ENCODE results near the gene ACVR1.

Gene ACVR1

DNA sequence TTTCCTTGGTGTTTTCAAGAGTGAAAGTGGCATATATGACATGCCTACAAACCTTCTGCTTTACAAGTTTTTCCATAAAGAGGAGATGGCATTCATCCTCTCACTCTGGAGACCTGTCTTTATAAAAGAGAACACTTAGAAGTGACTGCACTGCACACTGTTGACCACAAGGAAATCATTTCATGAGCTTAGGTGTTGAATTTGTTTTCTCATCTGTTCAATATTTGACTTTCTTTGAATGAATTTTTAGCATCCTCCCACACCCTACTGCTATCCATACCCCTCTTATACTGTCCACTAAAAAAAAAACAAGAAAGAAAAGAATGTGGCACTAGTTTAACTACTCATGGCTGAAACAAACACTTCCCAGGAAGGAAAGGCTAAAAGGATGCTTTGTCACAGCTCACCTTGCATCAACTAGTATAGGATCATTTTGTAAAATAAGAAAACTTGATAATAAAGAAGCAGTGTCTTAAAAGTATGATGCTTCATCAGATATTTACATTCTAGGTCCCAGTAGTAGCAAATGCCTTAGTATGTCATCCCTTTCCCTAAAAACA, 83.0 kb downstream of the ACVR1 start:
- in situ Hi-C loops (cut with MboI; ENCODE audit: low sequenced_read_pairs): no loop called here

DNA sequence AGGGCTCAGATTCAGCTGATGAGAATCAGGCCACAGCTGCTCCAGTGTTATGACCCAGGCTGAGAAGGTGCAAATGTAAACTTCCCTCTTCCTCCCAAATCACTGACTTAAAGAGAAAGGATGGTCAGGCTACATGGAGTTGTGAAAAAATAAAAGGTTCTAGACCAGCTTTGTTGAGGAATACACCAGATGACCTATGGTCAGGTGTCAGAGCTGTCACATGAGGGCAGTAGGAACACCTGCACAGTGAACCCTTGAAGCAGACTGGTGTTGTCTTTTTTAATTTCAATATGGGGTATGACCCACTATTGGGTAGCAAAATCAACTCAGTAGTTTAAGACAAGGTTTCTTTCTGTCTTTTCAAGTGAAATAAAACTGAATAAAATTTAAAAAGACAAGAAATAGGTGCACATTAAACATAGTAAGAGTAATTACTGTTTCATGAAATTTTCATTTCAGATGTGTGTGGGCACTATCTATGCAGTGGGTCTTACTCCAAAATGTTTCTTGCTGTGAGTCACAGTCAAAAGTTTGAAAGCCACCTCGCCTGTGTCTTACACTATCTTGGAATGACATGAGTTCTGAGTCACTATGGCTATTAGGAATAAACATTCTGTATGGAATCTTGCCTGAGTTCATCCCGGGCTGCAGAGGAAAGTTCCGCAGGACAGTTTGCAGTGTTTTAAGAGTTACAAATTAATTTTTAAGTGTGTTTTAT, 83.6 kb downstream of the ACVR1 start:
- in situ Hi-C loops (cut with MboI; ENCODE audit: low sequenced_read_pairs): no loop called here

DNA sequence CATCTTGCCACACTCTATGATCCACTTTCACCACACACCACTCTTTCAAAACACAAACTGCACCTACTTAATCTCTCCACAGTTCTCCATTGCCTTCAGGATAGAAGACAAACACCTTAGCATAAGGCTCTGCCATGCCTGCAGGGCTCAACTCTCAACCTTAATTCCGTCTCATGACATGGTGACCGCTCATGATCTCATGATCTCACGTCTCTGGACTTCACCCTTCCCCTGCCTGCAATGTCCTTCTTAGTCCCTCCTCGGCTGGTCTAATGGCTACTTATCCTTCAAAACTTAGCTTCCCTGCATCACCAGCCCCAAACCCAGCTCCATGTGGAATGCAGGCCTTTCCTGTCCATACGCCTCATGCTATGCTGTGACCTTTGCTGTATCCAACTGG, 85.3 kb downstream of the ACVR1 start:
- in situ Hi-C loops (cut with MboI; ENCODE audit: low sequenced_read_pairs): no loop called here

DNA sequence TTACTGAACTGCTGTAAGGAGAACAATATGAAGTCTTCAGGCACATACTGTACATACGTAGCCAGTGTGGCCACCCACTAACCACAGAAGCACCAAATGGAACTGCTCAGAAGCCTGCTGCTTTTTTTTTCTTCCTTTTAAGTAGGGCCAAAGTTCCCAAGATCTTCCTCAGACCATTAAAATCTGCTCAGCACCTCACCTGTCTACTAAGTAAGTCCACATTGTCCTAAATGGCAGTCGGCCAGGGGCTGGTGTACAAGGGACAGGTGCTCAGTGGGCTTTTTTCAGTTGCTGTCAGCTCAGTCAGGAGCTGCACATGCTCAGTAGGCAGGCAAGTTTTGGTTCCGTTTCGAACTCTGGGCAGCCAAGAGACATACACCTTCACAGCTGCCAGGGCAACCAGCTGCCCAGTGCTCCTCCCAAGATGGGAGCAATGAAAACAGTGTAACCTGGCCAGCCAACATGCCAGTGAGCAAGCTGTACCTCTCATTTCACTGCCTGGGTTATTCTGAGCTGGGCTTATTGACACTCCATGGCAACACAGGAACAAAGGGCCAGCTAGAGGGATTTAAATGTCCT, 86.1 kb downstream of the ACVR1 start:
- in situ Hi-C loops (cut with MboI; ENCODE audit: low sequenced_read_pairs): no loop called here

DNA sequence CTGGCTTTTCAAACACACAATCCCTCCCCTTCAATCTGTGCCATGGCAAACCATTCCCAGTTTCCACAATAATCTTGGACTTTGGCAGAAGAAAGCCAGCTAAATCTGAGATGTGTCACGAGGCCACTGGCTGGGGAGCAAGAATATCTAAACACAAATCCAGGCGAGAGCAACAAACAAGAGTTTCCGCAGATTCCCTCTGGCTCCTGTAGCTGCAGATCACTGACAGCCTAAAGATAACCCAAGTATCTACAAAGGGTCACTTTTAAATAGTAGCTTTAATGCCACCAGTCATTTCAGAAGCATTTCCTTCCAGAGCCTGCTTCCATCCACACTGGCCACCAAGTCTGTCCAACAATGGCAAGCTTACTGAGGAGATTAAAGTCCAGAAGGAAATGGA, 86.9 kb downstream of the ACVR1 start:
- in situ Hi-C loops (cut with MboI; ENCODE audit: low sequenced_read_pairs): no loop called here

DNA sequence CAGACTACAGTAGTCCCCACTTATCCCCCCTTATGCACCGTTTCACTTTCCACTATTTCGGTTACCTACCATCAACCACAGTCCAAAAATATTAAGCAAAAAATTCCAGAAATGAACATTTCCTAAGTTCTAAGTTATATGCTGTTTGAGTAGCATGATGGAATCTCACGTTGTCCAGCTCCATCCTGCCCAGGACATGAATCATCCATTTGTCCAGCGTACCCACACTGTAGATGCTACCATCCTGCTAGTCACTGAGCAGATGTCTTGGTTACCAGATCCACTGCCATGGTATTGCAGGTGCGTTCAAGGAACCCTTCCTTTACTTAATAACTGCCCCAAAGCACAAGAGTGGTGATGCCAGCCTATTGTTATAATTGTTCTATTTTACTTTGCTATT, 87.9 kb downstream of the ACVR1 start:
- in situ Hi-C loops (cut with MboI; ENCODE audit: low sequenced_read_pairs): no loop called here

DNA sequence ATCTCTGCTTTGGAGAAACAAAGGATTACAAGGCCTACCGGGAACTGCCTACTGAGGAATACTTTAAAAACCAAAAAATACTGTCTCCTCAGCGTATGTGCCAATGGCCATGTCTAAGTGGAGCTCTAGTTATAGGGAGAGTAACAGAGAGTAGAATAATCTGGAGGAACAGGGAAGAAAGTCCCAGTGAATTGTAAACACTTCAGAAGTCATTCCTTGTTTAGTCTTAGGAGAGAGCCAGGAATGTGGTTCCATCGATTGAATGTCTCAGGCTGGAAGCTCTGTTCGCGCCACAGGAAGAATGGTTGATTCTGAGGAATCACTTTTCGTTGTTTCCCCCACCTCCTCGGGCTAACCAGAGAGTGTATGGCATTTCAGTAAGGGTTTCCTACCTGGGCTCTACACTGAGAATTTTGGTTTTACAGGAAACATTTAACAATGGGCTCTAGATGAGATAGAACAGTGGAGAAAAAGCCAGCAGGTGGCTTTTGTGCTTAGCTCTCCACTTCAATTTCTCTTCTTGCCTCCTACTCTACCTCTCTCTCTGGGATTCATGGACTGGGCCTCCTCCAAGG, 88.7 kb downstream of the ACVR1 start:
- in situ Hi-C loops (cut with MboI; ENCODE audit: low sequenced_read_pairs): no loop called here

DNA sequence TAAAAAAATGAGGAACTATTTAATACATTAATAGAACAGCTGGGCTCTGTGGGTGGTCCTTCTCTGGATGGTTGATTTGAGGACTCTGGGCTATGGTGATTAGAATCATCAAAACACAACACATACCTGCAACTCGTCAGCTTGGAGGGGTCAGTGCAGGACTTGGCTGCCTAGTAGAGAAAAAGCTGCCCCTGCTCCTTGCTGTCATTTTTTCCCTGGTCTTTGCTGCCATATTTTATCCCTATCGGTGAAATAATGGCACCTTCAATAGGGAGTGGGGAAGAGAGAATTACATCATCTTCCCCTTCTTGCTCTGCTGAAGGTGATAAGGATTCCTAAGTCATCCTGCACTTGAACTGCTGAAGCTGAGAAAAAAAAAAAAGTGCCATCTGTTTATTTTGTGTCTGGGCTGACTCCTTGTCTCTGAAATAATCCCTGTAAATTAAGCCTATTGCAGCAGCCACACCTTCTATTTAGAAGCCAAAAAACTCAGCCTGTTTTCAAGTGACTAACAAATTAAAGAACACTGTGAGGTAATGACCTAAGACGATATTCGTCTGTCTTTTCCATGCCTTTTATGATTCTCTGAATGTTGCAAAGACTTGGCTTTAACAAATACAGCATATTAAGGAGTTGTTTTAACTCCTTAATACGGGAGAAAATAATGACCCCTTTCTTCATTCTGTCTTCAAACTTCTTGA, 89.3 kb downstream of the ACVR1 start:
- in situ Hi-C loops (cut with MboI; ENCODE audit: low sequenced_read_pairs): no loop called here

DNA sequence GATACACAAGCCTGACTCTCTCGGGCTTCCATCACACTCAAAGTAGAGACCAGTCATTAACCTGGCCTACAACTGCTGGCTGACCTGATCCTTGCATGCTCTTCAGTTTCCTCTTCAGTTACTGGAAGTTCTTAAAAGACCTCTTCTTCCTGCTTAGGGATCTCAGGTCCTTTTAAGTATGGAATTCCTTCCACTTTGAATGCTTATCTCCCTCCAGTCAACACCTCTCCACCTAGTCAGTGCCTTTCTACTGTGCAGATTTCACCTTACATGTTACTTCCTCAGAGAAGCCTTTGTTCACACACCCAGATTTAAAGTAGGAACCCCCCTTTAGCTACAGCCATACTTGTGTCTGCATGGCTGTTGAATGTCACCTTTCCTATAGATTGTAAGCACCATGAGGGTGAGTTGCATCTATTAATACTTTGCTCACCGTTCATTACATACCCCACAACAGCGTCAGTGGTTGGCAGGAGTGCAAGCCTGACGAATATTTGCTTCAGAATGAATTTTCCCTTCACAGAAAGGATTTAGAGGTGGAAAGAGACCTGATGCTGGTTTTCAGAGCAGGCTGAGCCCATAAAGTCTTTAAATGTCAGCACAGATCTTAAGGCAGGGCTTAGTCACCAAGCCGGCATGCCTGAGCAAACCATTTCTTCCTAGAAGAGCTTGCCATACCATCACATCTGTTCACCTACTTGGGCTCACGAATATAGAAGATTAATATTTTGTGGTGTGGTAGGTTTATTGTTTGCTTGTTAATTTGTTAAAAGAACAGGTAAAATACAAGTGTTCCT, 90.1 kb downstream of the ACVR1 start:
- in situ Hi-C loops (cut with MboI; ENCODE audit: low sequenced_read_pairs): no loop called here

DNA sequence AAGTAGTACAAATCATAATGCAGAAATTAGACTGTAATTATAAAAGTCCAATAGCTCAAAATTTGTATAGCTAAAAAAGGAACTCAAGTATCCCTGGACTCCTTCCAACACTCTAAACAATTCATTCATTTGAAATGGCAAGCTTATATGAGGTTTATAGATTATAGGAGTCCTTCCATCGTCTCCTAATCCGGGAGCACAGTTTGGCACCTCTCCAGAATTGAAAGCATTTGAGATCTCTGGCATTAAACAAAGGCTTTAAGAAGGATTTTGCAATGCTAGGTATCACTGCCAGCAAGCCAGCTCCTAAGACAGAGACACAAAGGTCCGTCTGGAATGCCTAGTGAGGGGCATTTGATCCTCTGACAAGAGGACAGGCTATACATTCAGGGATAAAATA, 90.9 kb downstream of the ACVR1 start:
- in situ Hi-C loops (cut with MboI; ENCODE audit: low sequenced_read_pairs): no loop called here

DNA sequence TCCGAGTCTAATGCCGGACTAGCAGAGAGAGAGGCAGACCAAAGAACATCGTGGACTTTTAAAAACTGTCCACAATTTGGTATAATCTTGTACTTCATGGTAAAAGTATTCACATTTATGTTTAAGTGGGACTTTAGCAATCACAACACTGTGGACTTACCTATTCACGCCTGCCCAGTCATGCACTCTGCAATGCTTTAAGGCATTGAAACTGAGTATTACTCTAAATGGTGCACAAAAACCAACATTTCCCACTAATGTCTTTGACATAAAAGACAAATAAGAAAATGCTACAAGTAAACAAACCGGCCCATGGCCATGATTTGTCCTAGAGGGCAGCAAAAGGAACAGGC, 91.3 kb downstream of the ACVR1 start:
- in situ Hi-C loops (cut with MboI; ENCODE audit: low sequenced_read_pairs): no loop called here

DNA sequence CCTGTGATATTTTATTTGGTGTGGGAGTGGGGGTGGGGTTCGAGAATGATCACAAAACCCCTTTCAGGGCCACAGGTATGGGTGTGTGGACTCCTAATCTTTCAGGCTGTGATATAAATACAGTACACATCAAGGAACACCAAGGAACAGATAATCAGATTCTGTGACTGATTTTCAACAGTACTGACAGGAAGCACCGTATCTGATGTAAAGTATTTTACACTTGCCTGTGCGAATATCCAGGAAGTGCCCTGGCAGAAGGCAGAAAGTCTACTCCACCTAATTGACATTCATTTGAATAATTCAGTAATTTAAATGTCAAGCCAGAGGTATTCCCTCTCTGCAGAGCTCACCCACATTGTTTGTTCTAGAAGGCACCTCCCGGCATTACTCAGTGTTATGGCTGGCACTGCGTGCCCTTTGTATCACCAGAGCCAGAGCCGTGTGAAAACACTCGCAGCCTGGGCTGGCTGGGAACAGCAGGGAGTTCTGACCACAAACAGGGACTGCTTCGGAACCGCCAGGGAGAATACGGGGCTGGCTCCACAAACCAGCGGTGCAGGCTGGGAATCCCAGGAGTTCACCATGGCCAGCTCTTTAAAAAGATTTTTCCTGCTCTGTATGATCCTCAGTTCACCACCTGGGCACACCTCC, 91.8 kb downstream of the ACVR1 start:
- in situ Hi-C loops (cut with MboI; ENCODE audit: low sequenced_read_pairs): no loop called here

DNA sequence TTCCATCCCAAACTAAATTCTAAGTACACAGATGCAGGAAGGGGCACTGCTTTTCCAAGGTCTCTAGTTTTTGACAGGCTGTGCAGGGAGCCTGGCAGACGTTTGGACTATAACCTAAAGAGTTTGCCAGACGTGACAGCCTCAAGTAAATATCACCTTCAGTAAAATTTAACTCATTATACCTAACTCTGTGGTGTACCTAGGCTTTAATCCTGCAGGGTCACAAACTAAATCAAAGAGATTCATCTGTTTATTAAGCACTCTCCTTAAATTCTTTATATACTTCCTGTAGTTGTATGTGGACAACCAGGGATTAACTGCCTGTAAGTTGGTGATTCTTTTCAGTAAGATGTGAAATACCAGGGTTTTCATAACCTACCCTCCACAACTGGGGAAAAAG, 92.9 kb downstream of the ACVR1 start:
- in situ Hi-C loops (cut with MboI; ENCODE audit: low sequenced_read_pairs): no loop called here

DNA sequence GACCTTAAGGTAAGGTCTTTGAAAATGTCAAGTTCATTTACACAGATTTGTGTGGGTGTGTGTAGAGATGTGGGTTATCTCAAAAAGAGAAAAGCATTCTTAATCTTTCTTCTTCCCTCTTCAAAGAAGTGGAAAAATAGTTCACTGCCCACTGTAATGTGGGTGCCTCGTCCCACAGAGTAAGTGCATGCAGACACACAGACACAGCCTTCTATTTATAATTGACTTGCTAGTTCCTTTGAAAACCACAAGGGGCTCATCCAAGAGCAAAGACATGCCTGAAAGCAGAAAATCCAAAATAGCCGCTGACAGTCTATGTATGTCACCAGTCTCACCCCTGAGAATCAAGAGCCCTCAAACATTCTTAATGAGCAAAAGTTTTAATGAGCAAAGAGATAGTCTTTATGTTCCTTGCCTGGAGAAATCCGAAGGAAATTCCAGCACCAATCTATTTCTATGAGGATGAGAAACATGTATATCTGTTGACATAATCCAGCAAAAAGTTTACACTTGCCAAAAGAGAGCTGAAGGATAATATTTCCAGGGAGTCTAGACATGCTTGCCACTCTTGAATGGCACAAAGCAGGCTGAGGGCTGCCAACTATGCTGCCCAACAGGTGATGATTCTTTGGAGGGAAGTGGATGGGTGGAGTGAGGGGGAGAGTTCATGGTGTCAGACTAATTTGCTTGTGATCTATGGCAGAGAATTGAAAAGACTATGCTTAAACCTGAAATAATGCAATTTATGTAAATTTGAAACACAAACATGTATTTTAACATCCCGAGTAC, 93.9 kb downstream of the ACVR1 start:
- in situ Hi-C loops (cut with MboI; ENCODE audit: low sequenced_read_pairs): no loop called here

DNA sequence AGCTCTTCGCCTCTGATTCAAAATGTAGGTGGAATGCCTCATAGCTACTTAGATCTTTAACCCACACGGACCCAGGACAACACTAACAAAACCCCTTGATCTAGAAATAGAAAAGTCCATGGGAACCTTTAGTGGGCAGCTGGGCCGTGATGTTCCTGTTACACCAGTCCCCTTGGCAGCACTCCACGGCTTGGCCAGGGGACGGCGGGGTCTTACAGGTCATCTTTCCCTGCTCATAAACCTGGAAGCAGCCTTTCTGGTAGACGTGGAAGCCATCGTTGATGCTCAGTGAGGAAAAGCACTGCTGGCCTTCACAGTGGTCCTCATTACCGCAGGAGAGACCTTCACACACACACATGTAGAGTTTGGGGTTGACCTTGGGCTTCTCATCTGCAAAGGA, 95.9 kb downstream of the ACVR1 start:
- in situ Hi-C loops (cut with MboI; ENCODE audit: low sequenced_read_pairs): no loop called here

DNA sequence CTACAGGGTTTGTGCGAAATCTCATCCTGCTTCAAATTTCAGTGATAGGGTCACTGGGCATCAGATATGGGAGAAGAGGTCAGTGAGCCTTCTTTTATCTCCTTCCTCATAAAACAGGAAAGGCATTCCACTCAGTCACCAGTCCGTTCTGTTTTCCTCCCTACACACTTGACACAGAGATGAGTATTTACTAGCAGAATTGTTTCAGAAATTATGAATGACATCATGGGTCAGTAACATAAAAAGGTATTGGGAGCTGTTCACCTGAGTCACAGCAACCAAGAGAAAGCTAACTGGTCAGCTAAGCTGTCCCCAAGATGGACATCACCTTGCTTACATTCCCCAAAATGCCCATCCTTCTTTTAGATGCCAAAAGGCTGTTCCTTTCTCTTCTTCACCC, 96.3 kb downstream of the ACVR1 start:
- in situ Hi-C loops (cut with MboI; ENCODE audit: low sequenced_read_pairs): no loop called here

DNA sequence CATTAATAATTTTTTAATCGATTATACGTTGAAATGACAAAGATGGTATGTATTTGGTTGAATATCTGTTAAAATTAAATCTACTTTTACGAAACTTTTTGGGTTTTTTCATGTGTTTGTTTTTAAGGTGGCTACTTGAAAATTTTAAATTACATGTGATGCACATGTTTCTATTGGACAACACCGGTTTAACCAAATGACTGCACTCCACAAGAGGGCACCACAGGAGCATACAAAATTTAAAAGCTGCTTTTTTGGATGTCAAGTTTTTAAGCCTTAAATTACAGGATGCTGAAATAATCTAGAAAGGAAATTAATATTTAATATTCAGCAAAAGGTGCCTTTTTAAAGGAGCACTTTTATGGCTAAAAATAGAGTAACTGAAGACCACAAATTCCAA, 98.7 kb downstream of the ACVR1 start:
- in situ Hi-C loops (cut with MboI; ENCODE audit: low sequenced_read_pairs): no loop called here

DNA sequence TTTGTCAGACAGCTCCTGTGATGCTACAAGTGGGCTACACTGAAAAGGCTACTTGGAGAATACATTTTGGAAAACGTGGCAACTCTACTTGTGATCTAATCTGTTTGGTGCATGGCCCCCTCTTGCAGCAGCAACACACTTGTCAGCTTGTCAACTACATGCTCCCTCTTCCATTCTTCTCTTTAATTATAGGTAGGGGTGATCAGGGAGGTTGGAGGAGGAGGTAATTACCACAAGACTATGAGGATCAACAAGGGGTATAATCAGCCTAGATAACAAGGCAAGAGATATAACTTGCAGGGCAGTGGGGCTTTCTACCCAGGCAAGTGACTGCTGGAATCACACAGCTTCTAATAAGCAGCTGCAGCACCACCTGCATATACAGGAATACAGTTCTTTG, 104.9 kb downstream of the ACVR1 start:
- in situ Hi-C loops (cut with MboI; ENCODE audit: low sequenced_read_pairs): no loop called here

DNA sequence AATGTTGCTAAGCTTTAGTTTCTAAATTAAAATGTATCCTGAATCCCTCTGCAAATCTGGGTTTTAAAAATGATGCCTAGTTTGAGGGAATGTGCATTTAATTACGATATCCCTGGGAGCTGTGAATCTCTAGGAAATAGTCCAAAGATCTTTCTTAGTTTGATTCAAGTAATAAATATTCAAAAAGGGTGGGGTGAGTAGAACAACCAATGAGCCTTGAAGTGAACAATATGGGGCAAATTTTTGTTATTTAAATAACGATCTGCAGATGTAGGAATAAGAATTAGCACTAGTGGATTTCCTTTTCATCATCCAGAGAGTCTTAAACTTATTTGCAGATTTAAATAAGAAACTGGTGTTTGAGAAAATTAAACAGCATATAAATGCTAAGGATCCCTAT, 106.3 kb downstream of the ACVR1 start:
- in situ Hi-C loops (cut with MboI; ENCODE audit: low sequenced_read_pairs): no loop called here

DNA sequence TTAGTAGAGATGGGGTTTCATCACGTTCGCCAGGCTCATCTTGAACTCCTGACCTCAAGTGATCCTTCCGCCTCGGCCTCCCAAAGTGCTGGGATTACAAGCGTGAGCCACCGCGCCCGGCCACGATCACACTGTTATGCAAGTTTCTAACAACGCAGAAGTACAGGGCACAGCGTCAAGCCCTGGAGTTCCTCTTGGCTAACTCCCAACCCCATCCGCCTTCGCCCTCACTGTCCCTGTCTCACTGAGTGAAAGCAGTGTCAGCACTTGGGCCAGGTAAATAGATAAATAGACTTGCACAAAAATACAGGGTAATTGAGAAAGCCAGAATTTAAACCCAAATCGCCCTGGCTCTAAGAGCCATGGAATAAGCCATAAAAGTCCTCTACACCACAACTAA, 111.7 kb downstream of the ACVR1 start:
- in situ Hi-C loops (cut with MboI; ENCODE audit: low sequenced_read_pairs): no loop called here
